HCT116 (cell line): ENCODE data around the gene TIPARP.

Experiments used
- EZH2phosphoT487 ChIP-seq: fragments of 200-600 bp; IDR thresholded peaks from 2 replicates; pipeline ENCODE4 v1.6.1; 2018; ENCODE audit warnings: antibody characterized with exemption, borderline replicate concordance
- POLR2A ChIP-seq: IDR thresholded peaks from 2 replicates; pipeline ENCODE4 v1.7.0; 2011; ENCODE audit warnings: borderline replicate concordance; ENCODE audit not compliant: insufficient read depth, insufficient read length; ENCODE audit errors: extremely low read depth
- POLR2AphosphoS5 ChIP-seq: IDR thresholded peaks from 2 replicates; pipeline ENCODE4 v1.6.1; 2011; ENCODE audit warnings: mild to moderate bottlenecking, low read depth, low read length, moderate library complexity
- RAD21 ChIP-seq: IDR thresholded peaks from 2 replicates; pipeline ENCODE4 v1.6.1; 2012; ENCODE audit warnings: low read depth, mild to moderate bottlenecking
- ZFX ChIP-seq: fragments of 450-650 bp; IDR thresholded peaks from 2 replicates; pipeline ENCODE4 v1.6.1; 2017
- TF ChIP-seq, protein P1 (sequence below), 3 experiments: fragments of 200-600 bp in 1 of 3; sonication (generic) in 1 of 3; IDR thresholded peaks in 2 of 3; conservative IDR thresholded peaks in 1 of 3; 2 replicates each; pipeline ENCODE4 v1.5.1; 2012 to 2017; ENCODE audit warnings: low read depth in 2 of 3, low read length in 2 of 3, antibody characterized with exemption in 1 of 3, borderline replicate concordance in 1 of 3, control low read depth in 1 of 3, mild to moderate bottlenecking in 1 of 3, mixed read lengths in 1 of 3, mixed run types in 1 of 3, moderate library complexity in 1 of 3; ENCODE audit not compliant: insufficient read depth in 1 of 3

DNA sequence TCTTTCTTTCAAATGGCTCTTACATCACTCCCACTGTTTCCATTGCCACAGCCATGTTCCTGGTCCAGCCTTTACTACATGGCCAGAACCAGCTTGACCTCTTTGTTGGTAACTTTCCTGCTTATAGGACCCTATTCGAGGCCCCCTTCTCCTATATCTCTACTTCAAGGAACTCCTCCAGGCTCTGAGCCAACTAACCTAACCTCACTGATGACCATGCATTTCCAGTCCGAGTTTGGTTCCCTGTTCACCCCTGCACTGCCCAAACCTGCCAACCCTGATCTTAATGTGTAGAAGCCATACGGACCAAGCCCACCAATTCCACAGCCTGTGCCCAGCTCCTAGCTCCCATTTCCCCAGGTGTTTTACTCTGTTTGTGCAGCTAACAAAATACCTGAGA is 38.4 kb upstream of the TIPARP start:
- TF ChIP-seq, protein P1, sequence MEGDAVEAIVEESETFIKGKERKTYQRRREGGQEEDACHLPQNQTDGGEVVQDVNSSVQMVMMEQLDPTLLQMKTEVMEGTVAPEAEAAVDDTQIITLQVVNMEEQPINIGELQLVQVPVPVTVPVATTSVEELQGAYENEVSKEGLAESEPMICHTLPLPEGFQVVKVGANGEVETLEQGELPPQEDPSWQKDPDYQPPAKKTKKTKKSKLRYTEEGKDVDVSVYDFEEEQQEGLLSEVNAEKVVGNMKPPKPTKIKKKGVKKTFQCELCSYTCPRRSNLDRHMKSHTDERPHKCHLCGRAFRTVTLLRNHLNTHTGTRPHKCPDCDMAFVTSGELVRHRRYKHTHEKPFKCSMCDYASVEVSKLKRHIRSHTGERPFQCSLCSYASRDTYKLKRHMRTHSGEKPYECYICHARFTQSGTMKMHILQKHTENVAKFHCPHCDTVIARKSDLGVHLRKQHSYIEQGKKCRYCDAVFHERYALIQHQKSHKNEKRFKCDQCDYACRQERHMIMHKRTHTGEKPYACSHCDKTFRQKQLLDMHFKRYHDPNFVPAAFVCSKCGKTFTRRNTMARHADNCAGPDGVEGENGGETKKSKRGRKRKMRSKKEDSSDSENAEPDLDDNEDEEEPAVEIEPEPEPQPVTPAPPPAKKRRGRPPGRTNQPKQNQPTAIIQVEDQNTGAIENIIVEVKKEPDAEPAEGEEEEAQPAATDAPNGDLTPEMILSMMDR (IDR thresholded peaks at IDR 0.05 in 2 of 3, conservative IDR thresholded peaks at IDR 0.05 in 1 of 3; ENCODE audit: borderline replicate concordance in 1 of 3, insufficient read depth in 1 of 3, low read depth in 2 of 3, low read length in 2 of 3) = no peak
- TF ChIP-seq RAD21 = no peak
- no peak for TF ChIP-seq ZFX
- no peak for TF ChIP-seq EZH2phosphoT487
- TF ChIP-seq POLR2AphosphoS5 = no peak
- TF ChIP-seq POLR2A = no peak
